Esophagus squamous epithelium (tissue), 4 donors: ENCODE results near the gene PTPRG.

ENCODE experiments used
- CTCF ChIP-seq, 6 experiments: fragments of 450-650 bp in 4 of 6; fragments of 200-600 bp in 2 of 6; sonication (generic) in 2 of 6; IDR thresholded peaks; one replicate each; pipeline ENCODE4 v1.5.1; 2016 to 2019; ENCODE audit warnings: antibody characterized with exemption in 6 of 6, mild to moderate bottlenecking in 4 of 6, moderate library complexity in 4 of 6
- POLR2A ChIP-seq, 4 donors: fragments of 450-650 bp; IDR thresholded peaks; one replicate each; pipeline ENCODE4 v1.6.1; 2017; ENCODE audit warnings: antibody characterized with exemption in 4 of 4, mild to moderate bottlenecking in 4 of 4, moderate library complexity in 3 of 4

DNA sequence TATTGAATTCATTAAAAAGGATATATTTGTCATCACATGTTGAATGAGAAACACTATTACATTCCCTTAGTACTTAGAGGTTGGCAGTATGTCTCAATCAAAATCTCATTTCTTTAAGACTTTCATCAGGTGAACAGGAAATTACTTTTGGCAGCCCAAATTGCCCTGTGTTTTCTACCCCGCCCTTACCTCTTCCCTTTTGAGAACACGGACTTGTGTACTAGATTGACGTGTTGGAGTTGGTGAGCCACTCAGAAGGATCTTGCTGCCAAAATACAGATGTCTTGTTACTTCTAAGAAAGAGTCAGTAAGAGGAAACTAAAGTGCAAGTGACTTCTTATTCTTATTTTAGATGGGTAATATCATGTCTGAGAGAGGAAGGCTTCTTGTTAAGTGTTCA, 425.1 kb downstream of the PTPRG start:
- TF ChIP-seq CTCF (IDR thresholded peaks at IDR 0.05) (no peak), POLR2A (IDR thresholded peaks at IDR 0.05) (no peak)
